Adrenal gland (tissue), 5 donors: ENCODE results near the gene HELZ2.

Source experiments
- CTCF ChIP-seq, 6 experiments: fragments of 450-650 bp in 4 of 6; fragments of 200-600 bp in 2 of 6; sonication (generic) in 1 of 6; IDR thresholded peaks; 1 replicate in 5 of 6; 2 replicates in 1 of 6; pipeline versions ENCODE4 v1.5.1 to v1.8.0; 2016 to 2021; ENCODE audit warnings: antibody characterized with exemption in 6 of 6, mild to moderate bottlenecking in 2 of 6, moderate library complexity in 1 of 6
- POLR2A ChIP-seq, 2 donors: fragments of 450-650 bp; IDR thresholded peaks; one replicate each; pipeline ENCODE4 v1.6.1; 2017; ENCODE audit warnings: antibody characterized with exemption in 2 of 2, mild to moderate bottlenecking in 2 of 2, moderate library complexity in 1 of 2
- donor health status: DM: no; HTN: no; CAD: no.

- no peak for TF ChIP-seq POLR2A (IDR thresholded peaks at IDR 0.05)
- TF ChIP-seq CTCF (IDR thresholded peaks at IDR 0.05) = no peak
These were observed 27.6 kb downstream of the HELZ2 start for GRCh38 chr20:63546256-63546955.
